ENCODE data around the gene LRPAP1.

GRCh38 chr4:3473181-3473950 is 58.9 kb downstream of the LRPAP1 start:
- TF ChIP-seq, protein P1, sequence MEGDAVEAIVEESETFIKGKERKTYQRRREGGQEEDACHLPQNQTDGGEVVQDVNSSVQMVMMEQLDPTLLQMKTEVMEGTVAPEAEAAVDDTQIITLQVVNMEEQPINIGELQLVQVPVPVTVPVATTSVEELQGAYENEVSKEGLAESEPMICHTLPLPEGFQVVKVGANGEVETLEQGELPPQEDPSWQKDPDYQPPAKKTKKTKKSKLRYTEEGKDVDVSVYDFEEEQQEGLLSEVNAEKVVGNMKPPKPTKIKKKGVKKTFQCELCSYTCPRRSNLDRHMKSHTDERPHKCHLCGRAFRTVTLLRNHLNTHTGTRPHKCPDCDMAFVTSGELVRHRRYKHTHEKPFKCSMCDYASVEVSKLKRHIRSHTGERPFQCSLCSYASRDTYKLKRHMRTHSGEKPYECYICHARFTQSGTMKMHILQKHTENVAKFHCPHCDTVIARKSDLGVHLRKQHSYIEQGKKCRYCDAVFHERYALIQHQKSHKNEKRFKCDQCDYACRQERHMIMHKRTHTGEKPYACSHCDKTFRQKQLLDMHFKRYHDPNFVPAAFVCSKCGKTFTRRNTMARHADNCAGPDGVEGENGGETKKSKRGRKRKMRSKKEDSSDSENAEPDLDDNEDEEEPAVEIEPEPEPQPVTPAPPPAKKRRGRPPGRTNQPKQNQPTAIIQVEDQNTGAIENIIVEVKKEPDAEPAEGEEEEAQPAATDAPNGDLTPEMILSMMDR (IDR thresholded peaks at IDR 0.05) = no peak
- TF ChIP-seq POLR2A (IDR thresholded peaks at IDR 0.05) = no peak
